Rectal smooth muscle tissue (tissue), 1 donor: ENCODE results near the gene TBC1D30.
"Not testable (repeated sequence)": the region's sequence is repeated elsewhere in the genome, so short reads cannot be mapped to it uniquely, and the experiment has no call there.

ENCODE experiments used
- H3K27ac ChIP-seq: one replicate; pipeline ENCODE4 v1.7.0; 2013; ENCODE audit warnings: low read depth, low read length, inconsistent platforms
- H3K27me3 ChIP-seq: one replicate; pipeline ENCODE4 v1.7.0; 2013; ENCODE audit warnings: low read length; ENCODE audit not compliant: control insufficient read depth, insufficient read depth
- H3K36me3 ChIP-seq: one replicate; pipeline ENCODE4 v1.7.0; 2013; ENCODE audit warnings: low read length; ENCODE audit not compliant: control insufficient read depth, insufficient read depth
- H3K4me1 ChIP-seq: one replicate; pipeline ENCODE4 v1.7.0; 2013; ENCODE audit warnings: low read length; ENCODE audit not compliant: control insufficient read depth, insufficient read depth
- H3K4me3 ChIP-seq: one replicate; pipeline ENCODE4 v1.7.0; 2013; ENCODE audit warnings: low read length
- H3K9ac ChIP-seq: one replicate; pipeline ENCODE4 v1.7.0; 2013; ENCODE audit warnings: low read length

TBC1D30 gene, protein sequence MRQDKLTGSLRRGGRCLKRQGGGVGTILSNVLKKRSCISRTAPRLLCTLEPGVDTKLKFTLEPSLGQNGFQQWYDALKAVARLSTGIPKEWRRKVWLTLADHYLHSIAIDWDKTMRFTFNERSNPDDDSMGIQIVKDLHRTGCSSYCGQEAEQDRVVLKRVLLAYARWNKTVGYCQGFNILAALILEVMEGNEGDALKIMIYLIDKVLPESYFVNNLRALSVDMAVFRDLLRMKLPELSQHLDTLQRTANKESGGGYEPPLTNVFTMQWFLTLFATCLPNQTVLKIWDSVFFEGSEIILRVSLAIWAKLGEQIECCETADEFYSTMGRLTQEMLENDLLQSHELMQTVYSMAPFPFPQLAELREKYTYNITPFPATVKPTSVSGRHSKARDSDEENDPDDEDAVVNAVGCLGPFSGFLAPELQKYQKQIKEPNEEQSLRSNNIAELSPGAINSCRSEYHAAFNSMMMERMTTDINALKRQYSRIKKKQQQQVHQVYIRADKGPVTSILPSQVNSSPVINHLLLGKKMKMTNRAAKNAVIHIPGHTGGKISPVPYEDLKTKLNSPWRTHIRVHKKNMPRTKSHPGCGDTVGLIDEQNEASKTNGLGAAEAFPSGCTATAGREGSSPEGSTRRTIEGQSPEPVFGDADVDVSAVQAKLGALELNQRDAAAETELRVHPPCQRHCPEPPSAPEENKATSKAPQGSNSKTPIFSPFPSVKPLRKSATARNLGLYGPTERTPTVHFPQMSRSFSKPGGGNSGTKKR

DNA sequence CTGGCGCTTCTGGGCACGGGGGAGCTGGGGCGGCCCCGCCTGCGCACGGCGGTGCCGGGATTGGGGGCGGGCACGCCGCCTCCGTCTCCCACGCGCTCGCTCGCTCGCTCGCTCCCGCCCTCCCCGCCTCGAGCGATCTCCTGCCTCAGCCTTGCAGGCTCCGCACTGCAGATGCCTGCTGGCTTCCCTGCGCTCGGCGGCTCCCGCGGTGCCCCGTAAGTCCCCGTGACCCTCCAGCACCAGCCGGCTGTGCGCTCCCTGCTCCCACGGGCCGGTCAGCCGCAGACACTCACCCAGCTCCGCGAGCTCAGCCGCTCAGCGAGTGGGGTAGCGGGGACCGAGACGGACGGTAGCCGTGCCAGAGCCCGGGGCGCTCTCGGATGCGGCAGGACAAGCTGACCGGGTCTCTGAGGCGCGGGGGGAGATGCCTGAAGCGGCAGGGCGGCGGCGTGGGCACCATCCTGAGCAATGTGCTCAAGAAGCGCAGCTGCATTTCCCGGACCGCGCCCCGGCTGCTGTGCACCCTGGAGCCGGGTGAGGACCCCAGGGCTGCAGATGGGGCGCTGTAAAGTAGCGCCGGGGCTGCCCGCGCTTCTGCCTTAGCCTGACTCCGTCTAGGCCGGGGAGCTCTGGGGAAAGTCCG is at the start of gene TBC1D30:
Gene TBC1D30 (plus strand): TSS at position 148 of the 643 bp plus-strand sequence. CDS start 233 bp downstream, at position 381.
- no peaks in the 10 kb centered on the region for H3K4me1 ChIP-seq
- no peaks in the 10 kb centered on the region for H3K36me3 ChIP-seq
- no peak within 1 kb of the TSS for H3K9ac ChIP-seq
- no peak within 1 kb of the TSS for H3K27ac ChIP-seq
- peaks cover 7% of the 10 kb centered on the region for H3K27me3 ChIP-seq
- peak within 1 kb of the TSS; percentile 58 for H3K4me3 ChIP-seq

DNA sequence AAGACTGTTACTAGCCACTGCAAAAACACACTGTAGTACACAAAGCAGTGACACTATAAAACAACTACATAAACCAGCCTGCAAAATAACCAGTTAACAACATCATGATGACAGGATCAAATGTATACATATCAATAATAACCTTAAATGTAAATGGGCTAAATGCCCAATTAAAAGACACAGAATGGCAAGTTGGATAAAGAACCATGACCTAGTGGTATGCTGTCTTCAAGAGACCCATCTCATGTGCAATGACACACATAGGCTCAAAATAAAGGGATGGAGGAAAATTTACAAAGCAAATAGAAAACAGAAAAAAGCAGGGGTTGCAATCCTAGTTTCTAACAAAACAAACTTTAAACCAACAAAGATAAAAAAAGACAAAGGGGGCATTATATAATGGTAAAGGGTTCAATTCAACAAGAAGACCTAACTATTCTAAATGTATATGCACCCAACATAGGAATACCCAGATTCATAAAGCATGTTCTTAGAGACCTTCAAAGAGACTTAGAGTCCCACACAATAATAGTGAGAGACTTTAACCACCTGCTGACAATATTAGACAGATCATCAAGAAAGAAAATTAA is 49.2 kb upstream of the TBC1D30 start:
- H3K27ac ChIP-seq, H3K4me3 ChIP-seq, H3K4me1 ChIP-seq, H3K36me3 ChIP-seq, H3K9ac ChIP-seq, H3K27me3 ChIP-seq: not testable (repeated sequence)

DNA sequence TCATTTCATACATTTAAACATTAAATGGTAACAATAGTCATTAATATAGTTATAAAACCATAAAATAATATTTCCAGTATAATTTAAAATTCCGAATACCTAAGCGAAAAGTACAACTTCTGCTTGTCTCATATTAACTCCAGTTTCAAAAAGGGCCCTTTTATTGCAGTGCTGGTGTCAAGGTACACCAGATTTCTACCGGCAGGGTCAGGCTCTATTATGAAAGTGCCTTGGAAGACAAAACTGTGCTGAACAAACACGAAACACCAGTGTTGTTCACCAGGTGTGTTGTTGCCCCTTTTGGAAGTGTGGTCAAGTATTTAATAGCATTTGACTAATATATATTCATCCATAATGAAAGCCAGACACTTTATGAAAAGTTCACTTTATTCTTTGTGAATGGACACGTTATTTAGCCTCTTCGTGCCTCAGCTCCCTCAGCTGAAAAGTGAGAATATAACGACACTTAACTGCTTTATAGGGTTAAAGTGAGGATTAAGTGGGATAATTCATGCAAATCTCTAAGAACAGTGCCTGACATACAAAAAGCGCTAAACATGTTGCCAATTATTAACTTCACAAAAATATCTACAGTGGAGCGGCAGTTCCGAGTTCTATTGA is 45.0 kb upstream of the TBC1D30 start:
- no peak overlapping the region for H3K27ac ChIP-seq
- H3K4me1 ChIP-seq, result peaks cover 3% of the 10 kb centered on the region
- H3K27me3 ChIP-seq, result no peaks in the 10 kb centered on the region
- no peak overlapping the region for H3K4me3 ChIP-seq
- H3K9ac ChIP-seq, result no peak overlapping the region
- H3K36me3 ChIP-seq, result no peaks in the 10 kb centered on the region

DNA sequence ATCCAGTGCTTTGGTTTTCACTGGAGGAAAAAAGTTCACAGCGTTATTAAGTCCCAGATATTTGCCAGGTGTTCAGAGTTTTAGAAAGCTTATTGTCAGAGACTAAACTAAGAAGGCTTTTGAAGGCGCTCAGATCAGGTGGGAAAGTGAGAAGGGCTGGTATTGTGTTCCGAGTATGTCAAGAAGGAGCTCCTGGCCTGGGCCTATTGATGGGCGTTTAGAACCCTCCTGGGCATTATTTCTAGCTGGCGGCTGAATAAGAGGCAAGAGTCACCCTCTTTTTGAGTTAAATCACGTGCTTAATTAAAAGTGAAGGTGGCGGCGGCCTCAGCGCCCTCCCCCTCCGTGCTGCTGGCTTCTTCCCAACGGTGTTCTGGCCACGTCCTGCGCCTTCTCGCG is 44.3 kb upstream of the TBC1D30 start:
- Histone ChIP-seq H3K36me3 (no peaks in the 10 kb centered on the region), H3K4me3 (peak overlapping the region; percentile 61), H3K9ac (no peak overlapping the region), H3K27me3 (no peaks in the 10 kb centered on the region), H3K27ac (no peak overlapping the region), H3K4me1 (peaks cover 3% of the 10 kb centered on the region)

DNA sequence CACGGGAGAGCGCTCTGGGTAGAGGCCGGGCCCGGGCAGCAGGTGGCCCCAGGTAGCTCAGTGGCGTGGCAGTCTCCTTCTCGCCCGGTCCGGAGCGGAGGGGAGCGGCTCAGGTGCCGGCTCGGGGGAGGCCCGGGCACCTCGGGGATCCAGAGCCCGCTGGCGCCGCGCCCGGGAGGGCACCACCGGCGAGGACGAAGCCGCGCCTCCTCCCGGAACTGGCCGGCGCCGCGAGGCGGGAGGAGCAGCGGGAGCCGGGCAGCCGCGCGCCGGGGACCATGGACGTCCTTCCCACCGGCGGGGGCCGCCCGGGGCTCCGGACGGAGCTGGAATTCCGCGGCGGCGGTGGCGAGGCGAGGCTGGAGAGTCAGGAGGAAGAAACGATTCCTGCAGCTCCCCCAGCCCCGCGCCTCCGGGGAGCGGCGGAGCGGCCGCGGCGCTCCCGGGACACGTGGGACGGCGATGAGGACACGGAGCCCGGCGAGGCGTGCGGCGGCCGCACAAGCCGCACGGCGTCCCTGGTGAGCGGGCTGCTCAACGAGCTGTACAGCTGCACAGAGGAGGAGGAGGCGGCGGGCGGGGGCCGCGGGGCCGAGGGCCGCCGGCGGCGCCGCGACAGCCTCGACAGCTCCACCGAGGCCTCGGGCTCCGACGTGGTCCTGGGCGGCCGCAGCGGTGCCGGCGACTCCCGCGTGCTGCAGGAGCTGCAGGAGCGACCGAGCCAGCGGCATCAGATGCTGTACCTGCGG is 43.7 kb upstream of the TBC1D30 start:
- Histone ChIP-seq H3K4me1 (peaks cover 3% of the 10 kb centered on the region), H3K27ac (no peak overlapping the region), H3K9ac (no peak overlapping the region), H3K4me3 (peak overlapping the region; percentile 61), H3K27me3 (no peaks in the 10 kb centered on the region), H3K36me3 (no peaks in the 10 kb centered on the region)

DNA sequence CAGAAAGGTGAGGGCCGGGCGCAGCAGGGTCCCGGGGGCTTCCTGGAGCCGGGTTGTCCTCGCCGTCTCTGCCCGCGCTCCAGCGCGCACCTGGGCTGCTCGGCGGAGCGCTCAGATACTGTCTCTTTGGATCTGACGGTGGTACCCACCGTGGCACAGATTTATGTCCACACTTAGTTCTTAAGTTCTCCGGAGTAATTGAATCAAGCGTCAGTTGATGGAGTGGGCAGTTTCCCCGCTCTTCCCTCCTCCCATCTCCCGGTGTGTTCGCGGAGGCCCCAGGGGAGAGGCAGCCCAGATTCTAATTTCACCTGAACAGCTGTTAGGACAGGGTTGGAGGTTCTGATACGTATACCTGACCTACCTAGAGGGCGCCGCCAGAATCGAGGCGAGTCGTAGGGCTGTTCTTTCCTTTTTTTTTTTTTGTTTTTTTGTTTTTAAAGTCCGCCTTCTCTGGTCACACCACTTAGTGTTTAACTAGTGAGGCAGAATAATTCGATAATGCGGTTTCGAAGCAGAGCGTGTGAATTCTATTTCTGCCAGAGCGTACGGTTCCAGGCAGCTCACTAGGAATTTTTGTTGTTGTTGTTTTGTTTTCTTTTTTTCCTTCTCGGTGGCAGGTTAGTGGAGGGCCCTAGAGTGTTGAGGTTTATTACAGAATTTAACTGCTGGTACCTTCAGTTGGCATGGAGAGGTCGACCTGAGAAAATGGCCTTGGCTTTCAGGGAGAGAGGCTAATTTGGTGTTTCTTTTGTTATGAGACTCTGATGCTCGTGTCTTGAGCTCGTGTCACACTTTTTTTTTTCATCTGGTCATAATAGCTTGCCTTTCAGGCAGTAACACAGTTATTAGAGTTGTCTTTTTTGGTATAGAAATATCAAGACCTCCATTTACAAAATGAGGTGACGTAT is 42.9 kb upstream of the TBC1D30 start:
- H3K4me1 ChIP-seq, result peaks cover 3% of the 10 kb centered on the region
- H3K9ac ChIP-seq, result no peak overlapping the region
- peak overlapping the region; percentile 61 for H3K4me3 ChIP-seq
- no peaks in the 10 kb centered on the region for H3K27me3 ChIP-seq
- no peak overlapping the region for H3K27ac ChIP-seq
- no peaks in the 10 kb centered on the region for H3K36me3 ChIP-seq

DNA sequence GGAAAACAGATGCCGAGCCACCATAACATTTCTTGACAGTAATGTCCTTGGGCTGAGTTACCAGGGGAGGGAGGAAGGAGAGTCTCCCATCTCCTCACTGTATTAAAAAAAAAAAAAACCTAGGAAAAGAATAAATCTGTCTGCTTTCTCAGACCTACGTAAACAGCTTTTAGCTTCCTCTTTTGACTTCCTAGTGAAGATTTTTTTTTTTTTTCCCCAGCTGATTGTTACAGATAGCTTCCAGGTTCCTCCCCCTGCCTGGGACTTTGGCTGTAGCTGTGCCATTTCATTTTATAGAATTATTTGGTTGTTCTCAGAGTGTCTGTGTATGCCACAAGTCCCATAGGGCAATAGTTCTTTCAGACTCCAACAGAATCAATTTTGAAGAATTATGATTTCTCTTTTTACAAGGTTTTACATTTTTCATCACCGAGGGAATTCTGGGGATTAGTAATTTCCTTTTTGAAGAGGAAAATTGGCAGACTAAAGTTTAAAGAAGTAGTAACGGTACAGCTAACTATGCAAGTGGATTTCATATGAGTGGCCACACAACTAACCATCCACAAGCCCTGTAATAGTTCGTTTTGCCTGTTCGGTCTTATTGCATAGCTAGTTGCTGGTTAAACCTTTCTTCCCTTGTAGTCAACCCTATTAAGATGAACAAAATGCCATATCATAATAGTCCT is 42.1 kb upstream of the TBC1D30 start:
- H3K27ac ChIP-seq, result no peak overlapping the region
- H3K9ac ChIP-seq, result no peak overlapping the region
- H3K4me1 ChIP-seq, result peaks cover 3% of the 10 kb centered on the region
- no peaks in the 10 kb centered on the region for H3K36me3 ChIP-seq
- no peaks in the 10 kb centered on the region for H3K27me3 ChIP-seq
- H3K4me3 ChIP-seq, result peak overlapping the region; percentile 61

DNA sequence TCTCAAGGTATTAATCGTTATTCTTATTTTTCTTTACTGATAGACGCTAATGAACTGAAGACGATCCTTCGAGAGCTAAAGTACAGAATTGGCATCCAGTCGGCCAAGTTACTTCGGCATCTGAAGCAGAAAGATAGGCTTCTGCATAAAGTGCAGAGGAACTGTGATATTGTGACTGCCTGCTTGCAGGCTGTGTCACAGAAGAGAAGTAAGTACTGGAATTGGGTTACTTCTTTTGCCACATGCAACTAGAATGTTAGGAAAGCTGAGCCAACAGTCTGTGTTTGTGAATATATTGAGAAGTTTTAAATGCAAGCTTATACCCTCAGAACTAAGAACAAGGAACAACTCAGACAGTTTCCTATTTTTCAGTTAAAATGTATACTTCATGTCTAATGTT is 38.6 kb upstream of the TBC1D30 start:
- H3K9ac ChIP-seq, result no peak overlapping the region
- no peaks in the 10 kb centered on the region for H3K27me3 ChIP-seq
- H3K36me3 ChIP-seq, result no peaks in the 10 kb centered on the region
- H3K4me1 ChIP-seq, result peaks cover 3% of the 10 kb centered on the region
- H3K27ac ChIP-seq, result no peak overlapping the region
- no peak overlapping the region for H3K4me3 ChIP-seq

DNA sequence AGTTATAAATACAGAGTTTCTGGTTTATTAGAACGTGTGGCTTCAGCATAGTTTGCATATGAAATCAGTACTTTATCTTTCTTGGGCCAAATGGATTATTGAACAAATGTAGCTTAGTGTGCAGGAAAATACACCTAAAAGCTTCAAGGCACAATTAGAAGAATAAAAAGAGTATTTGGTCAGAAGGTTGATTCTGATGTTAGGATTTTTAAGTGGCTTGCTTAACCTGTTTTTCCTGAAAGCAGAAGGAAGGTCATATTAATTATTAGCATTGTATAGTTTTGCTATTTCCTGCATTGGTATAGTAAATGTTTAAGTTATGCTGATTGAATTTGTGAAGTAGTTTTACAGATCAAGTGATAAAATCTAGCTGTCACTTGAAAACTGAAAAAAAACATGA is 34.3 kb upstream of the TBC1D30 start:
- H3K4me1 ChIP-seq, result no peaks in the 10 kb centered on the region
- H3K4me3 ChIP-seq, result no peak overlapping the region
- H3K9ac ChIP-seq, result no peak overlapping the region
- no peaks in the 10 kb centered on the region for H3K36me3 ChIP-seq
- H3K27ac ChIP-seq, result no peak overlapping the region
- no peaks in the 10 kb centered on the region for H3K27me3 ChIP-seq

DNA sequence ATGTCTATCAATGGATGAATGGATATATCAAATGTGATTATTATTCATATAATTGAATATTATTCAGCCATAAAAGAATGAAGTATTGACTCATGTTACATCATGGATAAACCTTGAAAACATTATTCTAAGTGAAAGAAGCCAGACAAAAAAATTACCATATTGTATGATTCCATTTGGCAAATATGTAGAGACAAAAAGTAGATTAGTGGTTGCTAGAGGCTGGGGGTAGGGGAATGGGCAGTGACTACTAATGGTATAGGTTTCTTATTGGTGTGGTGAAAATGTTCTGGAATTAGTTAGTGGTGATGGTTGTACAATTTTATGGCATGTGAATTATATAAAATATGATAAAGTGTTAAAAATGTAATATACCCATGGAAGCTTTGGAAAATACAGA is 33.4 kb upstream of the TBC1D30 start:
- Histone ChIP-seq H3K36me3 (no peaks in the 10 kb centered on the region), H3K4me1 (no peaks in the 10 kb centered on the region), H3K4me3 (no peak overlapping the region), H3K27ac (no peak overlapping the region), H3K9ac (no peak overlapping the region), H3K27me3 (no peaks in the 10 kb centered on the region)
